ES-I3 (cell line): ENCODE results near the gene TDRD5.

Experiments
- H3K36me3 ChIP-seq: 2 replicates; pipeline ENCODE4 v1.6.1; 2013; ENCODE audit warnings: mild to moderate bottlenecking, low read length, control low read depth, moderate library complexity; ENCODE audit not compliant: insufficient read depth
- H3K4me1 ChIP-seq: 2 replicates; pipeline ENCODE4 v1.6.1; 2013; ENCODE audit warnings: mild to moderate bottlenecking, control low read depth, low read length; ENCODE audit not compliant: insufficient read depth
- H3K9ac ChIP-seq: 2 replicates; pipeline ENCODE4 v1.6.1; 2013; ENCODE audit warnings: low read depth, mild to moderate bottlenecking, low read length, moderate library complexity
- H3K9me3 ChIP-seq: 2 replicates; pipeline ENCODE4 v1.6.1; 2013; ENCODE audit warnings: mild to moderate bottlenecking, low read length, moderate library complexity; ENCODE audit not compliant: control insufficient read depth, insufficient read depth

Gene TDRD5, protein sequence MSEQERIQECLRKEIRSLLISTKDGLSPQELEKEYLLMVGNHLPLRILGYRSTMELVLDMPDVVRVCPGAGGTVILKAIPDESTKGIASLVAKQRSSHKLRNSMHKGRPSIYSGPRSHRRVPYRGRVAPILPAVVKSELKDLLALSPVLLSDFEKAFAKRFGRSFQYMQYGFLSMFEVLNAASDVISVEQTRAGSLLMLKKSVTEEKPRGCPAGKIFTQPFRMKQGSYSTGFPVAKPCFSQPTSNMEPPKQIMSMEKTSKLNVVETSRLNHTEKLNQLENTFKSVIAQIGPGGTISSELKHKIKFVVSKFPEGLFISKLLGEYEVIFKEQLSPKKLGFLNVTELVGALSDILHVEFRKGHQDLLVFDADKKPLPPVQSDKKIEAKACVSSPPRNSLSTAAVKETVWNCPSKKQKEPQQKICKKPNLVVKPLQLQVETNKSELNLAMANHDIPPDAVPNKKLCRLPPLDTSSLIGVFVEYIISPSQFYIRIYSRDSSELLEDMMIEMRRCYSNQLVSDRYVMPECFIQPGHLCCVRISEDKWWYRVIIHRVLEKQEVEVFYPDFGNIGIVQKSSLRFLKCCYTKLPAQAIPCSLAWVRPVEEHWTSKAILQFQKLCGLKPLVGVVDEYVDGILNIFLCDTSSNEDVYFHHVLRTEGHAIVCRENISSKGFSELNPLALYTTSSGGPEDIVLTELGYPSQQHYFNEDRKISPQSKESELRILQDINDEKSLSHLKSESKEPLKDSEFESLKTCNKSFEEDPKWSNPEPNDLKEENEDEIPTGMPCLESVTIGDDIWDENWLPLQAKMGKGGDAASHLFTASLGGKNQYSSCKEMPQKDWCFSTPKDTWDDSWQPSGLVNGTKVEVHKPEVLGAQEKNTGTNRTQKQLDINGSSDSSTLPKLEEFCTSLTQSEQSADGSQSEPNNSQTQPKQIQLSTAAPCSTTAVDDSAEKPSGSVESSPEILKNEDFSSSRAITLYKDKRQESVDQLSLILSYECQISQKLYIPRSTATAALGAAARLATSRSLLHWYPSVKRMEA

DNA sequence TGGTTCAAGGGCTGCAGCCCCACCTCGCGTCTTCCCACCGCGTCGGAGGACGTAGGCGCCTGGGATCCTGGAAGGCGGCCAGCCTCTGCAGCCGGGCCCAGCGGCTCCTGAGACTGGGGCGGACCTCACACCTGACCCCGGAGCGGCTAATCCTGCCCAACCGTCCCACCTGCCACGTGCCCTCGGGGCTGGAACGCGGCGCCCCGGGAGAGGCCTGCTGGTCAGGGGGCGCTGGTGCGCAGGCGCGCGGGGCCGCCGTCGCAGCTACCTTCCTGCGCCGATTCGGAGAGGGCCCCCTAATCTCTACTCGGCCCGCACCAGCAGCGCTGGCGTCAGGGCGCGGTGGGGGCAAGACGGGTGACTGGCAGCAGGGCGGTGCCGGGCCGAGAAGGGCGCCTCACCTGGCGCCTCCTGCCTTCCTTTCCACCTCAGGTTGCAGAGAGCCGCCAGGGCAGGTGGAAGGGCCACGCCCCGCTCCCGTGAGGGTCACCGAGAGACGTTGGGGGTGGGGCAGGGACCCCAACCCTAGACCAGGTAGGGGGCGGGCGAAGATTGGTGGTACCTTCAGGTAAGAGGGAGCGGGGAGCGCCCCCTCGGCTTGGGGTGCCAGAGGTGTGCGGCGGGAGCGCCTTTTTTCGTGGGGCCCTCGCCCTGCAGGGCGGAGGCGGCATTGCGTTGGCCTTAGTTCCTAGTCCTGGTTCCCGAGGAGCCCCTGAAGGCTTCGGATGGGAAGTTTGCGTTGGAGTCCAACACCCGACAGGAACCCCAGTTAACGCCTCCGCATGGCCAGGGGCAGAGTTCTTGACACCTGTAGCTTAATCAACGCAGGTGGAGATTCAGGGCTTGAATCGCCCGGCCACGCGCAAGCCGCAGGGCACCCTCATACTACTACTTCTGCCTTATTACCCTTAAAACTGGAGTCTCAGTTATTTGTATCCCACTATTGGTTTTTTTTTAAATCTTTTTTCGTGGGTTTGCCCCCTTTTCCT, at the start of gene TDRD5:
TSS of gene TDRD5 (plus strand) at position 241 of the 989 bp plus-strand sequence. CDS start 784 bp downstream, outside the sequence.
- no peaks in the 10 kb centered on the region for H3K36me3 ChIP-seq
- H3K4me1 ChIP-seq = no peaks in the 10 kb centered on the region
- H3K9me3 ChIP-seq = no peaks in the 10 kb centered on the region
- peak within 1 kb of the TSS; percentile 44; the same call in 1 of the 2 replicates for H3K9ac ChIP-seq

DNA sequence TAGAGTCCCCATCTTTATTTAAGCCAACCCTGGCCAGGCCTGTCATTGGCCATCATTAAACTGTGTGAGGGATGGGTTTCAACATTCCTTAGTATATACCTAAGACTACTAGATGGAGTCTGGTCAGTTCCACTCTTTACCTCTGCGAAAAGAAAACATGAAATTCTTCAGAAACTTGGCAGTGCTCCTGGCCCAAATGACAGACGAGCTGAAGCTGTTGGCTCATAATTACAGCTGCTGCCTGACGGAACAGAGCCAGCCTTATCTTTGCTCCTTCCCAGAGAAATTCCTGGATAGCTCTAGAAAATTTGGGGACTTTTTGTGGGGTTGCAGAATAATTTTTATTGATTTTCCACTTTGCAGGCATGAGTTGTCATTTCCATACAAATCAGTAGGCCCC, 46.3 kb upstream of the TDRD5 start:
- Histone ChIP-seq H3K9ac (no peak overlapping the region), H3K36me3 (no peaks in the 10 kb centered on the region), H3K4me1 (no peaks in the 10 kb centered on the region), H3K9me3 (no peaks in the 10 kb centered on the region)

DNA sequence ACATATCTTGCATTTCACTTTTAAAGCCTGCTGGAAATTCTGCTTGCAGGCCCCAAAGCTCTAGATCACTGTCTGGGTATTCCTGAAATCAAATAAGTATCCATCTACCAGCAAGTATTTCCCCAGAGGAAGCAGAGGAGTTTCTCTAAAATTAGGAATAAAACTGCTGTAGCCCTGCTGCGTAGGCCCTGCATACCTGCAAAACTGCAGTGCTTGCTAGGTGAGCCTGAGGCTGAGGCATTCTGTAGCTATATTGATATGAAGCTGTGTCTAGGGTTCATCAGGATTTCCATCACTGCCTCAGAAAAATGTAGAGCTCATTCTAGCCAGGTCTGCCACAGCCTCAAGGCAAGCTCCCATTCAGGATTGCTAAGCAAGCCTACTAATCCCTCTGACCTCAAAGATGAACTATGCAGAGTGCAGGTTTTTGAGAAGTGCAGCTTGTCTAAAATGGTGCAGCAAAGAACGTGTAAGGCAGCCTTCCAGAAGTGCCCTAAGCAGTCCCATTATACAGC, 44.6 kb upstream of the TDRD5 start:
- no peaks in the 10 kb centered on the region for H3K36me3 ChIP-seq
- H3K4me1 ChIP-seq = peaks cover 14% of the 10 kb centered on the region; the same call in 1 of the 2 replicates
- no peak overlapping the region for H3K9ac ChIP-seq
- no peaks in the 10 kb centered on the region for H3K9me3 ChIP-seq

DNA sequence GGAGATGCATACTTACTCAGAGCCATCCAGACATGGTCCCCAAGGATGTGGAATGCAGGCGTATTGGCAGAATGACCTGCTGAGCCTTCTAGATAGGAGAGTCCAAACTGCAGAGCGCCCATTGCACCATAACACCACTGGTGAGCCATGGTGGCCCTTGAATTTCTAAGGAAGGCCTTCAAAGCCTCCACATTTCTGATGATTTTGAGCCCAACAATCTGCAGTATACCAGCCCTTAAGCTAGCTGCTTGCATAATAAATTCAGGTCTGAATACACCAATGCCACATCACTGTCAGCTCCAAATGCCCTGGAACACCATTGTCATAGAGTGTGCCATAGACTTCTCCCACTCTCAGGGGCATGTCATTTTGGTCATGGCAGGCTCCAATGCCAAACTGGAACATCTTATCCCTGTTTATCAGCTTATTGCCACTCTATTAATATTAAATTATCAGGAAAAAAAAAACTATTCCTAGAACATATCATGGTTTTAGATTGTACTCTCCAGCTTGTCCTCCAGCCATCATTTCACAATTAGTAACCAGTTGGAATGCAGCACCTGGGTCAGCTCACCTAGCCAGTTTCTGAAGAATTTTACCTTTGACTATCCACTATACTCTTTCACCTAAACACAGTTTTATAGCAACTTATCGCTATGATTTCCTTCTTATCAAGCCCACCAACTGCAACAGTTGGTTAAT, 42.8 kb upstream of the TDRD5 start:
- H3K9me3 ChIP-seq = no peaks in the 10 kb centered on the region
- H3K9ac ChIP-seq = no peak overlapping the region
- peaks cover 14% of the 10 kb centered on the region; the same call in 1 of the 2 replicates for H3K4me1 ChIP-seq
- no peaks in the 10 kb centered on the region for H3K36me3 ChIP-seq

DNA sequence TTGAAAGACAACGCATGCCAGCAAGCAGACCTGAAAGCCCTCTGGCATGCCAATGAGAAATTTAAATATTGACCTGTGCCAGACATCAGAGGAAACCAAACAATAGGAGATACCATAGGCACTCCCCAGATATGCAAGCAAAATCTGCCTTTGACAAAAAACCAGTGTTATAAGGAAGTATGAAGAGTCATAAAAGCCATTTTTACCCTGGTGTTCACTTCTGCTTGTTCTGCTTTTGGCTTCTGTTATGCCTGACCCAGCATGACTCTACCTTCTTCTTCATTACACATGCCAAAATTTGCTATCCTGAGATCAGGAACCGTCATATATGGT, 42.3 kb upstream of the TDRD5 start:
- Histone ChIP-seq H3K9ac (no peak overlapping the region), H3K4me1 (peaks cover 14% of the 10 kb centered on the region), H3K36me3 (no peaks in the 10 kb centered on the region), H3K9me3 (no peaks in the 10 kb centered on the region; the same call in 1 of the 2 replicates)

DNA sequence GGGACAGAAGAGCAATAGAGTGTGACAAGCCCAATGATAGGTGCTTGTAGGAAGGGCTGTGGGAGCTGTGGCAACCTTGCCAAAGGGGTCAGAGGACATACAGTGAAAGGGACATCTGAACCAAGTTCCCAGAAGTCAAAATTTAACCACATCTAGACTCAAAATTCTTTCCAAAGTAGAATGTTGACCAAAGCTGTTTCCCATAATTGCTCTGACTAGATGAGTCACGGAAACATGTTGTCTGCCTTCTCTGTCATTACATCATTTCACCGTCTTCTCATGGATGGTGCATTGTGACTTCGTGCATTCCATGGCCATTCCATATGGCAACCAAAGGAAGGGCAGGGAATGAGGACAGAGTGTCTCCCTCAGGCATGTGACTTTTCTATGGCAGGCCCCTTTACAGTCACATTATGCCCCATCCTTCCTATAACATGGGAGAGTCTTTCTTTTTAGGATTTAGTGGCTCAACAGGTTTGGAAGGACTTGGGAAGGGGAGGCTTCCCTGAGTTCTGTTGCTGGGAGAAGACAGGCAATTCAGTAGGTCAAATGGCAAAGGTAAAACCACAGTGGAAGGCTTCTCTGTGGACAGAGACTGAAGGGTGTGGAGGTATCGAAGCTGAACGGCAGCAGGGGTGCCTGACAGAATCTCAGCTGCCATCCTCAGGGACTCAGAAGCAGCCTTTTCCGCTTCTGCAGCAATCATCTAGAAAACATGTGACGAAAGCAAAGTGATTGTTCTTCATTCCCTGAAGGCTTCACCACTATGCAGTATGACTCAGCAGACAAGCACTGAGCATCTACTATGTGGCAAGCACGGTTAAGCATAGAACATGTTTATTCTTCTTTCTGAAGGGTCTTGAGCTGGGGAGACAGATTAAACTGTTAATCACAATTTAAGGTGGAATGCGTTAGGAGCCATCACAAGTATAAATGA, 40.6 kb upstream of the TDRD5 start:
- H3K9ac ChIP-seq = no peak overlapping the region
- H3K4me1 ChIP-seq = peaks cover 17% of the 10 kb centered on the region
- H3K36me3 ChIP-seq = no peaks in the 10 kb centered on the region
- H3K9me3 ChIP-seq = no peaks in the 10 kb centered on the region; the same call in 1 of the 2 replicates

DNA sequence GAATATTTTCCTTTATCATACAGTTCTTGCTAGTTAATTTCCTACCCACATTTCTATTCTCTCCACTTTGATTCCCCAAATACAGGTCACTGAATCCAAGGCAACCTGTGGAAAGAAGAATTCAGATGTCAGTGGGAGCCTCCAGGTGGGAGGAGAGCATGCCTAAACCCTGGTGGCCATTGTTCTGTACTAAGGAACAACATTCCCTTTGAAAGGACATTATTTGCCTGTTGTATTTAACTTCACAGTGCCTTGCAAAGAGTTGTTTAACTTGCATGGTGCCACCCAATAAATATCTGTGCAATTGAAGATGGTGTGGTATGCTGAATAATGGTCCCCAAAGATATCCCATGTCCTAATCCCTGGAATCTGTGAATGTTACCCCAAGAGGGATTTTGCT, 37.2 kb upstream of the TDRD5 start:
- no peaks in the 10 kb centered on the region; the same call in 1 of the 2 replicates for H3K9me3 ChIP-seq
- peaks cover 17% of the 10 kb centered on the region for H3K4me1 ChIP-seq
- no peak overlapping the region for H3K9ac ChIP-seq

DNA sequence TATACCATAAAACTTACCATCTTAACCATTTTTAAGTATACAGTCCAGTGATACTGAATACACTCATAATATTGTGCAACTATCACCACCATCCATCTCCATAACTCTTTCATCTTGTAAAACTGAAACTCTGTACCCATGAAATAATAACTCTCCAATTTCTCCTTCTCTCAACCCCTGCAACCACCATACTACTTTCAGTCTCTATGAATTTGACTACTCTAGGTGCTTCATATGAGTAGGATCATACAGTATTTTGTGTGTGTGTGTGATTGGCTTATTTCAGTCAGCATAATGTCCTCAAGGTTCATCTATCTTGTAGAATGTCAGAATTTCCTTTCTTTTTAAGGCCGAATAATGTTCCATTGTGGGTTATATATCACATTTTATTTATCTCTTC, 33.6 kb upstream of the TDRD5 start:
- H3K9me3 ChIP-seq = no peaks in the 10 kb centered on the region; the same call in 1 of the 2 replicates
- H3K9ac ChIP-seq = no peak overlapping the region
- H3K4me1 ChIP-seq = peaks cover 4% of the 10 kb centered on the region; the same call in 1 of the 2 replicates
- no peaks in the 10 kb centered on the region for H3K36me3 ChIP-seq

More for the DNA sequence above, 37.2 kb upstream of the TDRD5 start:
- no peaks in the 10 kb centered on the region for H3K36me3 ChIP-seq

GRCh38 chr1:179575497-179576314, 15.9 kb upstream of the TDRD5 start, which contains the start of gene NPHS2:
Gene NPHS2, minus strand, starts transcription at chr1:179575948. Its CDS starts 84 bp downstream, at chr1:179575864.
- Histone ChIP-seq H3K36me3 (no peaks in the 10 kb centered on the region), H3K9ac (peak within 1 kb of the TSS; percentile 47), H3K9me3 (no peaks in the 10 kb centered on the region), H3K4me1 (no peaks in the 10 kb centered on the region; the same call in 1 of the 2 replicates)

DNA sequence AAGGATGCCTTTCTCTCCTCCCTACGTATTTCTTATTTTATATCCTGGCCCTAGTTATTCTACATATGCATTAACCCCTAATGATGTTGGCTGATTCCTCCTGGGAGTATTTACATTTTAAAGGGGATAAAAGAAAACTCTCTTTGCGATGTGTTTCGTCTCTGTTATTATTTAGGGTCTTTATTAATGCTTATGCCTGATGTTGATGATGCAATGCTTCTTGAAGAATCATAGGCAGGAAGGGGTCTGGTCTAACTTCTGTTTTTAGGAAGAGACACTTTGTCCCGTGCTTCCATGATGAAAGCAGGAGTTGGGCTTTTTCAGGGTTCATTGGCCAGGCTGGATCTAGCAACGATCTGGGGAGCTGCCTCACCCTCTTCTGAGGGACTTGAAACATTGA, 15.1 kb upstream of the TDRD5 start:
- Histone ChIP-seq H3K4me1 (no peaks in the 10 kb centered on the region; the same call in 1 of the 2 replicates), H3K9ac (no peak overlapping the region), H3K36me3 (no peaks in the 10 kb centered on the region), H3K9me3 (no peaks in the 10 kb centered on the region)

GRCh38 chr1:179583771-179584320, 7.8 kb upstream of the TDRD5 start:
- Histone ChIP-seq H3K36me3 (no peaks in the 10 kb centered on the region), H3K9me3 (no peaks in the 10 kb centered on the region), H3K4me1 (peaks cover 9% of the 10 kb centered on the region), H3K9ac (no peak overlapping the region)
